Loucy (cell line): ENCODE results near the gene HOTAIR.

Source experiments
- CTCF ChIP-seq: fragments of 200-600 bp; sonication (generic); conservative IDR thresholded peaks from 2 replicates; pipeline ENCODE4 v1.5.1; 2014; ENCODE audit warnings: mild to moderate bottlenecking, antibody characterized with exemption, low read length
- EZH2phosphoT487 ChIP-seq: fragments of 200-600 bp; IDR thresholded peaks from 2 replicates; pipeline ENCODE4 v1.6.1; 2018; ENCODE audit warnings: antibody characterized with exemption, mild to moderate bottlenecking, moderate library complexity, borderline replicate concordance

- no peak for TF ChIP-seq CTCF
- no peak for TF ChIP-seq EZH2phosphoT487
Measured at GRCh38 chr12:53952335-53952694, 22.4 kb downstream of the HOTAIR start.
